ENCODE results near the gene DLX1.
A peak's percentile ranks its signal among the peaks of the same experiment; 100 is the strongest.

The DLX1 gene

DNA sequence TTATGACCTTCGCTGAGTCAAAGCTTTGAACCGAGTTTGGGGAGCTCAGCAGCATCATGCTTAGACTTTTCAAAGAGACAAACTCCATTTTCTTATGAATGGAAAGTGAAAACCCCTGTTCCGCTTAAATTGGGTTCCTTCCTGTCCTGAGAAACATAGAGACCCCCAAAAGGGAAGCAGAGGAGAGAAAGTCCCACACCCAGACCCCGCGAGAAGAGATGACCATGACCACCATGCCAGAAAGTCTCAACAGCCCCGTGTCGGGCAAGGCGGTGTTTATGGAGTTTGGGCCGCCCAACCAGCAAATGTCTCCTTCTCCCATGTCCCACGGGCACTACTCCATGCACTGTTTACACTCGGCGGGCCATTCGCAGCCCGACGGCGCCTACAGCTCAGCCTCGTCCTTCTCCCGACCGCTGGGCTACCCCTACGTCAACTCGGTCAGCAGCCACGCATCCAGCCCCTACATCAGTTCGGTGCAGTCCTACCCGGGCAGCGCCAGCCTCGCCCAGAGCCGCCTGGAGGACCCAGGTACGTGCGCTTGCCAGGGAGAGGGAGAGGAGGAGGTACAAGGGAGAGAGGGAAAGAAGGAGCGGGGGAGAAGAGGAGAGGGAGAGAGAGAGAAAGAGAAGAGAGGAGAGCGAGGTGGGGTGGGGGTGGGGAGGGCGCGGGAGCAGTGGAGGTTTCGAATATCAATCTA lies at the start of gene DLX1:
Gene DLX1, plus strand, starts transcription at position 48 of the 700 bp plus-strand sequence. Its CDS starts 171 bp downstream, at position 219.
- no peak within 1 kb of the TSS for H3K27ac ChIP-seq (ENCODE audit: low read depth in 2 of 2, low read length in 2 of 2)
- peaks cover 18 to 22% of the 10 kb centered on the region in 2 donors for H3K4me1 ChIP-seq (ENCODE audit: control insufficient read depth in 2 of 2, insufficient read depth in 2 of 2, low read length in 2 of 2)
- peak within 1 kb of the TSS; percentile 51 to 64 for H3K4me3 ChIP-seq (ENCODE audit: low read length in 2 of 2)
- H3K9ac ChIP-seq (ENCODE audit: low read depth in 1 of 2, low read length in 2 of 2), result no peak within 1 kb of the TSS
- H3K36me3 ChIP-seq (ENCODE audit: control insufficient read depth in 2 of 2, insufficient read depth in 2 of 2, low read length in 2 of 2), result no peaks in the 10 kb centered on the region
- no peaks in the 10 kb centered on the region for H3K9me3 ChIP-seq (ENCODE audit: control insufficient read depth in 2 of 2, low read length in 2 of 2)
- H3K27me3 ChIP-seq (ENCODE audit: control insufficient read depth in 2 of 2, insufficient read depth in 2 of 2, low read length in 2 of 2), result peaks cover 87 to 100% of the 10 kb centered on the region in 2 donors

DNA sequence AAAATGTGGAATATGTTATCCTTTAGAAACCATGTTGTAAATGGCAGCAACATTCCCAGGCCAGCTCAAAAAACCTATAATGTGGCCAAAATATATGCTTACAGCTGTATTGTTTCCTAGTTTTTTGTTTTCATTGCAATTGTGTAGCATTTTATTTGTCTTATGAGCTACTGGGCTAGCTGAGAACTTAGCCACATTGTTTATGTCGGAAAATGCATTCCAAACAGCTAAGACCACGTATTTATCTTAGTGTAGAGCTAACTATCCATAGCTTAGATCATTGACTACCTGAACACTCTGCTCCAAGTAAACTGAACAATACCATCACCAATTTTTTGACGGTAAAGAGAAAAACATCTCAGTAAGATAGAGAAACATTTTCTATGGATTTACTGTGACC lies 47.2 kb upstream of the DLX1 start:
- Histone ChIP-seq H3K36me3 (ENCODE audit: control insufficient read depth in 2 of 2, insufficient read depth in 2 of 2, low read length in 2 of 2) (no peaks in the 10 kb centered on the region), H3K27me3 (ENCODE audit: control insufficient read depth in 2 of 2, insufficient read depth in 2 of 2, low read length in 2 of 2) (no peaks in the 10 kb centered on the region), H3K4me3 (ENCODE audit: low read length in 2 of 2) (no peak overlapping the region), H3K4me1 (ENCODE audit: control insufficient read depth in 2 of 2, insufficient read depth in 2 of 2, low read length in 2 of 2) (no peaks in the 10 kb centered on the region), H3K27ac (ENCODE audit: low read depth in 2 of 2, low read length in 2 of 2) (no peak overlapping the region), H3K9ac (ENCODE audit: low read depth in 1 of 2, low read length in 2 of 2) (no peak overlapping the region), H3K9me3 (ENCODE audit: control insufficient read depth in 2 of 2, low read length in 2 of 2) (no peaks in the 10 kb centered on the region)

GRCh38 chr2:172038604-172039003 lies 46.7 kb upstream of the DLX1 start:
- H3K27ac ChIP-seq (ENCODE audit: low read depth in 2 of 2, low read length in 2 of 2), result no peak overlapping the region
- H3K4me3 ChIP-seq (ENCODE audit: low read length in 2 of 2), result no peak overlapping the region
- no peaks in the 10 kb centered on the region for H3K27me3 ChIP-seq (ENCODE audit: control insufficient read depth in 2 of 2, insufficient read depth in 2 of 2, low read length in 2 of 2)
- no peaks in the 10 kb centered on the region for H3K36me3 ChIP-seq (ENCODE audit: control insufficient read depth in 2 of 2, insufficient read depth in 2 of 2, low read length in 2 of 2)
- H3K9me3 ChIP-seq (ENCODE audit: control insufficient read depth in 2 of 2, low read length in 2 of 2), result no peaks in the 10 kb centered on the region
- H3K4me1 ChIP-seq (ENCODE audit: control insufficient read depth in 2 of 2, insufficient read depth in 2 of 2, low read length in 2 of 2), result no peaks in the 10 kb centered on the region
- no peak overlapping the region for H3K9ac ChIP-seq (ENCODE audit: low read depth in 1 of 2, low read length in 2 of 2)

DNA sequence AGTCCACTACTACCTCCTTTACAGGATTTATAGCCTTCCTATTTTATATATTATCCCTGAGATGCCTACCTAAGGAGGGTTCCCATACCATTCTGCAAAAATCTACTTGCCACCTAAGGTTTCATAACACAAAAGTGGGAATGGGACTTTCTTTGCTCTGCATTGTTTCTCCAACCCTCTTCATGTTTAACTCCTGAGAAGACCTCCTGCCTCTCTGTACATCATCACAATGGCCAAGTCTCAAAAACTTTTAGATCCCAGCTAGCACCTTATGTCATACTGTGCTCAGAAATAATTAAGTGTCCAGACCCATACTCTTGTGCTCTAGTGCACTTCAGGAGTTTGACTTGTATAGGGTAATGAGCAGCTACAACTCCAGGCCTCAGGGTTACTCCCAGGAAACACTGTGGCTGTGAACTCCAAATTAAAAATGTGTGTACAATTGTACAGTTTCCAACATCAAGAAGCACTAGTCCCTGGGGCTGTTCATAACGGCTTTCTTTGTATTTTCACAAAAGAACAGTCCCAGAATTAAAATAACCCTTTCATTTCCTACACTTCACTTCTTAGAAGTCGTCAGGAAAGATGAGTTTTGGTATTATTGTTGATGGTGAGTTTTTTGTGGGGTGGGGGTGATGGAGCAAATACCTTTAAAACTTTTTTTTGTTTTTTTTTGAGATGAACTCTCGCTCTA lies 46.1 kb upstream of the DLX1 start:
- Histone ChIP-seq H3K36me3 (ENCODE audit: control insufficient read depth in 2 of 2, insufficient read depth in 2 of 2, low read length in 2 of 2) (no peaks in the 10 kb centered on the region), H3K27me3 (ENCODE audit: control insufficient read depth in 2 of 2, insufficient read depth in 2 of 2, low read length in 2 of 2) (no peaks in the 10 kb centered on the region), H3K9ac (ENCODE audit: low read depth in 1 of 2, low read length in 2 of 2) (no peak overlapping the region), H3K27ac (ENCODE audit: low read depth in 2 of 2, low read length in 2 of 2) (no peak overlapping the region), H3K4me3 (ENCODE audit: low read length in 2 of 2) (no peak overlapping the region), H3K4me1 (ENCODE audit: control insufficient read depth in 2 of 2, insufficient read depth in 2 of 2, low read length in 2 of 2) (no peaks in the 10 kb centered on the region), H3K9me3 (ENCODE audit: control insufficient read depth in 2 of 2, low read length in 2 of 2) (no peaks in the 10 kb centered on the region)

DNA sequence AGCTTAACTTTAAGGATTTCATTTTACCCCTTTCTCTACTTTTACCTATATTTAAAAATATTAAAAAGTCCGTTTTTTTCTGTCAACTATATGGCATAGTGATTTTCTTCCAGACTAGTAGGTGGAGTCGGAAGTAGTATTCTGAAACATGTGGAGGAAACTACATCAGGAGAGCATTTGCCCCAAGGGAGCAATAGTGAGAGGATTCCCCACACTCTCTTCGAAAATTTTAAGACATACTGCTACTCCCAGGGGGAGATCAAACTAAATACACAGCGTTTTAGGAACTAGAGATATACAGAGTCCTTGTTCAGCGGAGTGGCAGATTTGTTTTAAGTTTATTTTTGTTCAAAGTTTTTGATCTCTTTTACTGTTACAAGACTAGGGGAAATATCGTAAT lies 45.0 kb upstream of the DLX1 start:
- H3K27me3 ChIP-seq (ENCODE audit: control insufficient read depth in 2 of 2, insufficient read depth in 2 of 2, low read length in 2 of 2), result no peaks in the 10 kb centered on the region
- H3K27ac ChIP-seq (ENCODE audit: low read depth in 2 of 2, low read length in 2 of 2), result no peak overlapping the region
- H3K36me3 ChIP-seq (ENCODE audit: control insufficient read depth in 2 of 2, insufficient read depth in 2 of 2, low read length in 2 of 2), result no peaks in the 10 kb centered on the region
- H3K9ac ChIP-seq (ENCODE audit: low read depth in 1 of 2, low read length in 2 of 2), result no peak overlapping the region
- no peaks in the 10 kb centered on the region for H3K9me3 ChIP-seq (ENCODE audit: control insufficient read depth in 2 of 2, low read length in 2 of 2)
- no peak overlapping the region for H3K4me3 ChIP-seq (ENCODE audit: low read length in 2 of 2)
- H3K4me1 ChIP-seq (ENCODE audit: control insufficient read depth in 2 of 2, insufficient read depth in 2 of 2, low read length in 2 of 2), result no peaks in the 10 kb centered on the region

DNA sequence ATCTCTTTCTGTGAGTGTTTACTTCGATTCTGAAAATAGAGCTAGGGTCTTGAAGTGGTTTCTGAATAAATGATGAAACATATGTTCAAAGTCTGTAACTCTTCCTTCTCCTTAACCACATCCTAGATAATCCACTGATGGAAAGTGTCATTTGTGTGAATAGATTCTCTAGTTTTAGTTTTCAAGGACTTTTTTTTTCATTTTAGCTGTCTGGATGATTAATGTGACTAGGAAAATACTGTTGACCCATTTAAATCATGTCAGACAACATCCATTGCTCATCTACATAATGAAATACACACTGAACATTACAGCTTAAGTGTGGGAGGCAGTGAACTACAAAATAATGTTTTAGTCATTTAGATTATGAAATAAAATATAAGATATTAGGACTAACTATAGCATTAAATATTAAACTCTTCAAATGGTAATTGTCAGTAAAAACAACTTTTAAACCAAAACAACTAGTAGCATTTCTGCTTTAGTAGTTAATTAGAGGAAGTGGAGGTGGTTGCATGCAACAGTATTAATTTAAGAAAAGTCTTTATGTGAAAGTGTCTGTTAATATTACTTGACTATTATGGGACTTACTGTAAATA lies 39.1 kb upstream of the DLX1 start:
- Histone ChIP-seq H3K27me3 (ENCODE audit: control insufficient read depth in 2 of 2, insufficient read depth in 2 of 2, low read length in 2 of 2) (no peaks in the 10 kb centered on the region), H3K4me3 (ENCODE audit: low read length in 2 of 2) (no peak overlapping the region), H3K9me3 (ENCODE audit: control insufficient read depth in 2 of 2, low read length in 2 of 2) (no peaks in the 10 kb centered on the region), H3K9ac (ENCODE audit: low read depth in 1 of 2, low read length in 2 of 2) (no peak overlapping the region), H3K27ac (ENCODE audit: low read depth in 2 of 2, low read length in 2 of 2) (no peak overlapping the region), H3K36me3 (ENCODE audit: control insufficient read depth in 2 of 2, insufficient read depth in 2 of 2, low read length in 2 of 2) (no peaks in the 10 kb centered on the region), H3K4me1 (ENCODE audit: control insufficient read depth in 2 of 2, insufficient read depth in 2 of 2, low read length in 2 of 2) (no peaks in the 10 kb centered on the region)

- H3K9me3 ChIP-seq (ENCODE audit: control insufficient read depth in 2 of 2, low read length in 2 of 2), result no peaks in the 10 kb centered on the region
- H3K4me3 ChIP-seq (ENCODE audit: low read length in 2 of 2), result no peak overlapping the region
- H3K9ac ChIP-seq (ENCODE audit: low read depth in 1 of 2, low read length in 2 of 2), result no peak overlapping the region
- H3K27me3 ChIP-seq (ENCODE audit: control insufficient read depth in 2 of 2, insufficient read depth in 2 of 2, low read length in 2 of 2), result no peaks in the 10 kb centered on the region
- H3K4me1 ChIP-seq (ENCODE audit: control insufficient read depth in 2 of 2, insufficient read depth in 2 of 2, low read length in 2 of 2), result no peaks in the 10 kb centered on the region
- H3K36me3 ChIP-seq (ENCODE audit: control insufficient read depth in 2 of 2, insufficient read depth in 2 of 2, low read length in 2 of 2), result no peaks in the 10 kb centered on the region
- no peak overlapping the region for H3K27ac ChIP-seq (ENCODE audit: low read depth in 2 of 2, low read length in 2 of 2)
Observed at GRCh38 chr2:172046866-172047565, 38.3 kb upstream of the DLX1 start.

DNA sequence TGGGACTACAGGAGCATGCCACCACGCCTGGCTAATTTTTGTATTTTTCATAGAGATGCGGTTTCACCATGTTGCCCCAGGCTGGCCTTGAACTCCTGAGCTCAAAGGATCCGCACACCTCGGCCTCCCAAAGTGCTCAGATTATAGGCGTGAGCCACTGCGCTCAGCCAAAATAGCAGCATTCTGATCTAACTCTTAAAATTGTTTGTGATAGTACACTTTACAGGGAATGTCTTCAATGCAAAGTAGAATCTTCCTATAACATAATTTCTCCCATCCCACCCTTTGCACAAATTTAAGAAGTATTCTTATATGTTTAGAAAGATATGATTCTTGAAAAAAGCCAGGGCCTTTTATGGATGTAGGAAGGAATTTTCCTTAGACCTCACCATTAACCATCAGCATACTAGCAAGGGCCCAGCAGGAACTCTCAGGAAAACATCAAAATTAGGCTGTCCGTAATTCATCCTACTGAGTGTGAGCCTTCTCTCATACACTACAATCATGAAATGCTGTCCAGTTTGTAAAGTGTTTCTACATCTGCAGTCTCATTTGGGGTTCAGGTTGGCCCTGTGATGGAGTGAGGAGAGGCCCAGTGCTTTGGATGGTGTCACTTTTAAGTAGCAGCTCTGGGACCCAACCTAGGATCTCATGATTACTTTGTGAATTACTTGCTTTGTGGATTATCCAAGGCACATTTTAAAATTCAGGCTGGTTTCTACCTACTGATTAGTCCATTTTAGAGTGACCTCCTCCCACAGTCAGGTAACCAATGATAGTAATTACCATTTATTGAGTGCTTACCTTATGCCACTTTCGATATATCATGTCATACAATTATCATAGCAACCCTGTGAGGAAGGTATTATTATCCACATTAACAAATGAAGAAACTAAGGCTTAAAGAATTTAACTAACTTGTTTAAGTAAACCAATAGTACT lies 37.5 kb upstream of the DLX1 start:
- Histone ChIP-seq H3K36me3 (ENCODE audit: control insufficient read depth in 2 of 2, insufficient read depth in 2 of 2, low read length in 2 of 2) (no peaks in the 10 kb centered on the region), H3K27ac (ENCODE audit: low read depth in 2 of 2, low read length in 2 of 2) (no peak overlapping the region), H3K4me3 (ENCODE audit: low read length in 2 of 2) (no peak overlapping the region), H3K9ac (ENCODE audit: low read depth in 1 of 2, low read length in 2 of 2) (no peak overlapping the region), H3K27me3 (ENCODE audit: control insufficient read depth in 2 of 2, insufficient read depth in 2 of 2, low read length in 2 of 2) (no peaks in the 10 kb centered on the region), H3K4me1 (ENCODE audit: control insufficient read depth in 2 of 2, insufficient read depth in 2 of 2, low read length in 2 of 2) (no peaks in the 10 kb centered on the region), H3K9me3 (ENCODE audit: control insufficient read depth in 2 of 2, low read length in 2 of 2) (no peaks in the 10 kb centered on the region)
